ENCODE measurements around the gene PORCN.

PORCN gene

GRCh38 chrX:48508400-48509244, at the start of gene PORCN:
Gene PORCN (plus strand): TSS chrX:48508992. CDS start chrX:48509821, 829 bp downstream.
- DNase-seq: peak; percentile 74 to 79

DNA sequence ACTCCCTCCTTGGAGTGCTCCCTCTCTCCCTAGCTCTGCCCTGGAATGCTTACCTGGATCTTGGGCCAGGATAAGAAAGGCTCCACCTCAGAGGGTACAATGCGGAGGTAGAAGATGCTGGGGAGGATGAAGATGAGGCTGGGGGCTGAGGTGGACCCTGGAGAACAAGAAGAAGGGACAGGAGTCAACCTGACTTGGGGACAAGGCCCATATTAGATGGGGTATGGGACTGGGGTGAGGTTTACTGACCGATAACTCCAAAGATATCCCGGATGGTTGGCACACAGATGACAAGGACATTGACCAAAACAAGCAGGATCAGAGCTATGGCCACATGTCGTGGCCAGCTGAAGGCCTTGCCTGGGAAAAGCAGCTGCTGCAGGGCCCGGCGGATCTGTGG, 49.3 kb upstream of the PORCN start:
- DNase-seq: no peak

DNA sequence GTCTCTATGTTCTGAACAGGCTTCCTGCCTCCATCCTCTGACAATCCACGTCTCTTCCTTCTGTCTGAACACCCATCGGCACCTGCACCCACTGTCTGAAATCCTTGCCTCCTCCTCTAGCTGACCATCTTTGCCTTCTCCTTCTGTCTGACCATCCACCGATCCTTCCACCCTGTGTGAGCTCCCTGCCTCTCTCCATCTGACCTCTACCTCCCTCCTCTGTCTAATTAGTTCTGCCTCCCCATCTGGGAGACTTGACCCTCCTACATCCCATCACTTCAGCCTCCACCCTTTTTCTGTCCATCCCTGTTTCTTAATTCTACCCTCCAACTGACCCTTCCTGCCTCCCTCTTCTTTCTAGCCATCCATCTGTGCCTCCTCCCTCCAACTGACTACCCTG, 48.8 kb upstream of the PORCN start:
- DNase-seq: no peak

DNA sequence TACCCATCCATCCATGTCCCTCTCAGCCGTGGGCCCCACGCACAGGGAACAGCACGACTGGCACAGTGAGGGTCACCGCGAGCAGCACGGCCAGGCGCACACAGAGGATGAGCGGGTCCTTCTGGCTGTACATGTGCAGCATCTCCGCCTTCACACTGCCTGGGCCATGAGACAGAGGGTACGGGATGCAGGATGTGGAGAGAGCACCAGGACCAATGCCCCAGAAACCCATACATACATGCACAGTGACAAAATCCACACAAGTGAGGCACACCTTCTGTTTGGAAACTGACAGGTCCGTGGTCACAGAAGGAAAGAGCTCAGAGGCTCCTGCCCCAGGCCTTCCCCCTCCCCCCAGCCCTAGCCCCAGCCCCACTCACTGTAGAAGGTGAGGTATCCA, 48.2 kb upstream of the PORCN start:
- DNase-seq: no peak

DNA sequence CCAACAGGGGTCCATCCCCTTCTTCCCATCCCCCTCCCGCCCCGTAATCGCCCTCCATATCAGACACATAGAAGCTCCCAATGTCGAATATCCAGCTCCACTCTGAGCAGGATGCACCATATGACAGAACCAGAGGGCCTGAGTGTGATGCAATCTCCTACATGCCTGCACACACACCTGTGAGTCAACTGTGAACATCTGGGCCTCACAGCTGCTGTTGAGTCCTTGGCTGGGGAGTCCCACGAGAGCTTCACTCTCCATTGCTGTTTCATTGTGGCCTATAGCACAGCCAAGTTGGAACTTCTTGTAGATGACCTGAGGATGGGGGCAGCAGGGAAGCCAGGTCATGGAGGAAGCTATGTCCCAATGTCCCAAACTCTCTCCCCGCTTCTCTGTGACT, 47.0 kb upstream of the PORCN start:
- no peak for DNase-seq

DNA sequence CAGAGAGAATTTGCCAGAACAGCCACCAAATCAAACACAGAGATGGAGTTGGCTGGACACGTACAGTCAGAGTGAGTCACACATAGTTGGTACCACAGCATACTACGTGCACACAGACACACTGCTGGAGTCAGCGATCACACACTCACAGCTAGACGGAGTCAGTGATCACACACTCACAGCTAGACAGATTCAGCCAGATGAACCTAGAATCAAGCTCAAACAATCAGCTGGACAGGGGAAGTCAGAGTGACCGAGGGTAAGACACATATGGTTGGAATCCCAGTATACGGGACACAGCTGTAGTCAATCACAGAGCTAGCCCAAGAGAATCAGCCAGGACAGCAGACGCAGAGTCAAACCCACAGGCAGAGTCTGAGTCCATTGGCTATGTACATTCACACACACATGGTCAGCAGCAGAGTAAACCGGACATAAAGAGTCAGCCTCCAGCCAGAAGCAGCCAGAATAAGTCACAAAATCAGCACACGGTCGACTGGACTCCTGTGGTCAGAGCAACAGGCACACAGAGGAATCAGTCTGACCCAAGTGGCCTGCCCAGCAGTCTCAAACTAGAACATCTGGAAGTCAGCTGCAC, 43.4 kb upstream of the PORCN start:
- DNase-seq: no peak

DNA sequence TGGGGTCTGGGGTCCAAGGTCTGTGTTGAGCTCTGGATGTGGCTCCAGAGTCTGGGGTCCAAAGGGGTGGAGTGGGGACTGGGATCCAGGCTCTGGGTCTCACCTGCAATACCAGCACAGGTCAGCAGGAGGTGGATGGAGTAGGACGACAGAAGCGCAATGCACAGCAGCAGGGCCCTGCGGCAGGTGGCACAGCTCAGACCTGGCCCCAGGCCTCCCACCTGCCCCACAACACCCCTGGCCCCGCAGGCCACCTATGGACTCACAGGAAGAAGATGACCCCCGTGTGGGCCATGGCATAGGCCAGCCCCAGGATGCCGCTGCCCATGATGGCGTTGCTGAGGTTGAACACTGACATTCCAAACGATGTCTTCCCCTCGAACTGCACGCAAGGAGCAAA, 42.1 kb upstream of the PORCN start:
- DNase-seq: peak; percentile 14 to 21

DNA sequence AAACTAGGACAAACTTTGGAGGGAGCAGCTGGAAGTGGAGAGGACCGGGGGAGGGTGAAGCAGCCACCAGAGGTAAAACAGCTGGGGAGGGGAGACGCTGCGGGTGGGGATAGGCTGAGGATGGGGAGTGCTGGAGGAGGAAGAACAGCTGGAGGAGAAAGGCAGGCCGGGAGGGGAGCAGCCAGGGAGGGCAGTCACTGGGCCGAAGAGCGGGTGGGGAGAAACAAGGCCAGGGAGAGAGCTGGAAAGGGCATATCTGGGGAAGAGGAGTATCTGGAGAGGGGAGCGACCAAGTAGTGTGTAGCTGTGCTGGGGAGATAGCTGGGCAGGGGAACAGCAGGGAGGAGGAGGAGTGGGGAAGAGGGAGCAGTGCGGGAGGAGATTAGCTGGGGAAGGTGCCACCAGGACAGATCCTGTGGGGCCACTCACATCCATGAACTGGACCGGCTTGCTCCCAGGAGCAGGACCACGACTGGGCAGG, 41.5 kb upstream of the PORCN start:
- DNase-seq: no peak

- DNase-seq: peak; percentile 59
These were observed 40.5 kb upstream of the PORCN start for GRCh38 chrX:48468247-48468671.

- peak; percentile 55 for DNase-seq
These were observed 39.8 kb upstream of the PORCN start for GRCh38 chrX:48468693-48469691.

- no peak for DNase-seq
These were observed 38.5 kb upstream of the PORCN start, which contains the start of gene SLC38A5 for GRCh38 chrX:48470110-48470832. Gene SLC38A5 (minus strand): TSS chrX:48470260. CDS start chrX:48467924, 2,336 bp downstream.

- no peak for DNase-seq
These were observed 38.0 kb upstream of the PORCN start for GRCh38 chrX:48470833-48471118.

GRCh38 chrX:48471504-48471903, 37.3 kb upstream of the PORCN start:
- no peak for DNase-seq

GRCh38 chrX:48472225-48472624, 36.6 kb upstream of the PORCN start:
- no peak for DNase-seq

DNA sequence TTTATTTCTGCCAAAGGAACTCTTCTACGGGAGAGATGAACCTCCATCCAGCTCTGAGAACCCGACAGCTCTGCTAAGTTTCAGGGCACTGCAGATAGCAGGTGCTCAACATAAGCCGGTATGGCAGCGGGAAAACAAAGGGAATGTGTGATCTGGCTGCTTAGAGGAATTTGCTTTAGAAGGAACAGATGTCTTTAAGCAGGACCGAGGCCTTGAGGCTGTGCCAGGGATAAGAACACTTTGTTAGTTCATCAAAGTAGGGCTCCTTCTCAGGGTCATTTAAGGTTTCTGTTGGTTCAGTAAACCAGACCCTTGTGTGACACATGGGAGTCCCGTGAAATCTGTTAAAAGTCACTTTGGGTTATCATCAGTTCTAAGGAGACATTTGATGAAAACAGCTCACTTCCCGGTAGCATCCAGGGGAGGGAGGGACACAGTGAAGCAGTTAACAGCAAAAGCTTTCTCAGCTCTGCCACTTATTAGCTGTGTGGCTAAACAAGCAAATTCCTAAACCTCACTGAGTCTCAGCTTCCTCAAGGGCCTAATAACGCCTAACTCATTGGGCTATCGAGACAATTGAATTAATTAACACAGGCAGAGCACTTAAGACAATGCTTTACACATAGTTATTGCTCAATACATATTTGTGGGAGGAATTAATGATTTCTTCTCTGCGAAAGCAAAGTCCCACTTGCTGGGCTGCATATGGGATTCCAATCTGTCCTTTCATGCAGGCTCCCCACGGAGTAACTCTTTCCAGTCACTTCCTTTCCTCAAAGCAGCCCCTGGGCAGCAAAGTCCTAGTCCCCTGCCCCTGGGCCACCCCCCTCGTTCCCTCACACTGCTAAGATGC, 35.7 kb upstream of the PORCN start:
- no peak for DNase-seq

DNA sequence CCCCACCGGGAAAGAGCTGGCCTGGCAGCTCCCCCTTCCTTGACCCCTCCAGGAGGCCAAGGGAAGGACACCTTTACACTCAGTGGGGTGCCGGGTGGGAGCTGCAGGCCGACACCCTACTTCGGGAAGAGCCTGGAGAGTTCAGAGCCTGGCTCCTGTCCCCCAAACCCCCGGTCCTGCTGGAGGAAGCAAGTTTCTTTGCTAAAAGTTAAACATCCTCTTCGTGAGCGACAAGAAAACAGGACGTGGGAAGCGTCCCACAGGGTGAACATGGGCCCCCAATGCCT, 35.1 kb upstream of the PORCN start:
- DNase-seq: no peak

GRCh38 chrX:48474127-48474526, 34.7 kb upstream of the PORCN start:
- DNase-seq: no peak

GRCh38 chrX:48474581-48474980, 34.2 kb upstream of the PORCN start:
- DNase-seq: no peak

GRCh38 chrX:48475296-48475695, 33.5 kb upstream of the PORCN start:
- DNase-seq: peak; percentile 5 to 12

DNA sequence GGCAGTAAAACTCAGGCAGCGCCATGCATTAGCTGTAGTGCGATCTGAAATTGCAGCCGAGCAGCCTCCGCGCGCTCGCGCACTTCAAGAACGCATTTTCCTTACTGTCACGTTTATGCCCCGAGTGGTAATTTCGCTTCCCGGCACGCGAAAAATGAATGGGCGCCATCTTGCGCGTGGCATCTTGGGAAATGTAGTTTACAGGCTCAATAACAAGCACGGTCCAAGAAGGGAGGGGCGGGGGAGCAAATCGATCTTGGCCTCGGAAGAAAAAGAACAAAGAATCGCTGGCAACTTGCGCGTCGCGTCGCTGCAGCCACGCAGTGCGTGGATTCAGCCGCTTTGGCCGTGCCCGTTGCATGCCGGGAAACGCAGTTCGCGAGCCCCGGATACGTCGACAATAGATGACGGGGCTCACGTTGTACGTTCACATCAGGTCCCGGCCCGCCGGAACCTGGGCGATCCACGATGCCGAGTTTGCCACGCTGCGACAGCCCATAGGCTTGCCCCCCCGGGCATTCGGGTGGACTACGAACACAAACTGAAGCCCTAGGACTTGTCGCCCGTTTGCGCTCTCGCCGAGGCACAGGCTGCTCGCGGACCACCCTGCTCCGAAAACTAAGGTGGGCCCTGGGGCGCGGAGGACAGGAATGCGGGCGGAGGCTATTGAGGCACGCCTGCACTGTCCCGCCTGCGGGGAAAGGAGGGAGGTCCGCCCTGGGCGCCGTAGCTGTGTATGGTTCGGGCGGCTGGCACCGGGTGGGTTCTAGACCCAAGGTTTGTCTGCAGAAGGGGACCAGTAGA, 32.8 kb upstream of the PORCN start, which contains the start of gene FTSJ1:
Gene FTSJ1, plus strand, starts transcription at position 426 of the 804 bp plus-strand sequence. CDS start 1,849 bp downstream, outside the sequence.
- peak; percentile 73 to 91 for DNase-seq

GRCh38 chrX:48476919-48477318, 31.9 kb upstream of the PORCN start:
- DNase-seq: no peak

Measured in stimulated activated CD4-positive, alpha-beta T cell treated with anti-CD3 and anti-CD28 coated beads, Interleukin-4, amount 100 ng/mL, for 4 hours (primary cell).